ENCODE measurements around the gene SPINK14.

DNA sequence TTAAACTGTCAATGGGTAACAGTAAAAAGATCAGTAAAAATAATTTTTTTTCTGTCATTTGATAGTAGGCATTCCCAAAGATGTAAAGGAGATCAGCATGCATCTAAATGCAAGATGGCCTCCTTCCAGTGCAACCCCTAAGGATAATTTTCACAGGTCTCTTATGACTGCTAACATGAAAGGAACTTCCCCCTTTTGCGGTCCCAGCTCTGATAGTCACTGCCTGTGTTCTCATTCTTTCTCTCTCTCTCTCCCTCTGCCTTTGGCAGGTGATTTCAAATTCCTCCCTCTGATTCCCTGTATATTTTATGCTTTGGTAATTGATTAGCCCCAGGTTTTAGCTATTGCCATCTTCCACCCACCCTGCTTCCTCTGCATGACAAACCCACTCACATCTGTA, 8.9 kb downstream of the SPINK14 start:
- no peak for TF ChIP-seq POLR2A (IDR thresholded peaks at IDR 0.05; ENCODE audit: low read depth, low read length)
- TF ChIP-seq POLR2AphosphoS5 (IDR thresholded peaks at IDR 0.05; ENCODE audit: low read depth, low read length) = no peak
- TF ChIP-seq TAF1 (IDR thresholded peaks at IDR 0.05; ENCODE audit: borderline replicate concordance, low read depth, low read length) = no peak
